Stimulated activated CD4-positive, alpha-beta T cell treated with anti-CD3 and anti-CD28 coated beads, Interleukin-2, amount 100 ng/mL, for 4 hours (primary cell): Measurements from ENCODE around the gene ST14.
"Not testable (repeated sequence)": the region's sequence is repeated elsewhere in the genome, so short reads cannot be mapped to it uniquely, and the experiment has no call there.

Experiments
- DNase-seq: peaks from one replicate; pipeline ENCODE4 v3.0.0-alpha.2; 2020; ENCODE audit warnings: low read depth

ST14 gene

DNA sequence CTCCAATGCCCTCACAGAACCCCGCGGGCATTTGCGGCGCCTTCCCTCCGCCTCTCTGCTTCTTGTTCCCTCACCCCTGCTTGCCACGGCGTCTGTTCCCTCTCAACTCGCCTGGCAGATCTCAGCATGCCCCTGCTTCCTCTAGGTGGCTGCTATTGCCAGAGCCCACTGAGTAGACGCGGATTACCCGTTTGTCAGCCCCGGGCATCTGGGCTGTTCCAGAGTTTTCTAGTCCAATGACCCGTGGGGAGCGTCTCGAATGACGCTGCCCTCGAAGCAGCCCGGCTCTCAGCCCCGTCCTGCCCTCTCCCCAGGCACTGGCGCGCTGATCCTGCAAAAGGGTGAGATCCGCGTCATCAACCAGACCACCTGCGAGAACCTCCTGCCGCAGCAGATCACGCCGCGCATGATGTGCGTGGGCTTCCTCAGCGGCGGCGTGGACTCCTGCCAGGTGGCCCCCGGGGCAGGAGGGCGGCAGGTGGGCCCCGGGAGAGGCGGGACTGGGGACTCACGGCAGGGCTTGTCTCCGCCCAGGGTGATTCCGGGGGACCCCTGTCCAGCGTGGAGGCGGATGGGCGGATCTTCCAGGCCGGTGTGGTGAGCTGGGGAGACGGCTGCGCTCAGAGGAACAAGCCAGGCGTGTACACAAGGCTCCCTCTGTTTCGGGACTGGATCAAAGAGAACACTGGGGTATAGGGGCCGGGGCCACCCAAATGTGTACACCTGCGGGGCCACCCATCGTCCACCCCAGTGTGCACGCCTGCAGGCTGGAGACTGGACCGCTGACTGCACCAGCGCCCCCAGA, 49.7 kb downstream of the ST14 start:
- DNase-seq: no peak

DNA sequence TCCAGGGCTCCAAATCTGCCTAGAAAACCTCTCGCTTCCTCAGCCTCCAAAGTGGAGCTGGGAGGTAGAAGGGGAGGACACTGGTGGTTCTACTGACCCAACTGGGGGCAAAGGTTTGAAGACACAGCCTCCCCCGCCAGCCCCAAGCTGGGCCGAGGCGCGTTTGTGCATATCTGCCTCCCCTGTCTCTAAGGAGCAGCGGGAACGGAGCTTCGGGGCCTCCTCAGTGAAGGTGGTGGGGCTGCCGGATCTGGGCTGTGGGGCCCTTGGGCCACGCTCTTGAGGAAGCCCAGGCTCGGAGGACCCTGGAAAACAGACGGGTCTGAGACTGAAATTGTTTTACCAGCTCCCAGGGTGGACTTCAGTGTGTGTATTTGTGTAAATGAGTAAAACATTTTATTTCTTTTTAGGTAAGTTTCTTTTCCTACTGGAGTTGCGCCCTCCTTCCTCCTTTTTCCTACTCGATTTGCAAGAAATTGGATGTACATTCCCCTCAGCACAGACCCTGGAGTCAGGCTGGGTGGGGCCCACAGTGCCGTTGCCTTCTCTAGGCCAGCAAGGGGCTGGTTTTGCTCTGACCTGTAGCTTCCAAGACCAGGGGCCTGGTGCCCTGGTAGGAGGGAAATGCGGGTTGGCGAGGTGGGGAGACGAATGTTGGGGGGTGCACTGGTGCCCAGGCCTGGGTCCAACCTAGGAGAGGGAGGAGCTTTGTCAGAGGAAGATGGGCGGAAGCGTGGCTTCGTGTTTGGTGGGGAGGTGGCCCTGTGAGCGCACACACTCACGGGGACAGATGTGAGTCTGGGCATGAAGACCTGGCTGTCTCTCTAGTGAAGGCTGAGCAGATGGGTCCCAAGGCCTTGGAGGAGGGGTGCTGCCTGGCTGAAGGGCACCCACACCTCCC, 50.6 kb downstream of the ST14 start:
- no peak for DNase-seq

DNA sequence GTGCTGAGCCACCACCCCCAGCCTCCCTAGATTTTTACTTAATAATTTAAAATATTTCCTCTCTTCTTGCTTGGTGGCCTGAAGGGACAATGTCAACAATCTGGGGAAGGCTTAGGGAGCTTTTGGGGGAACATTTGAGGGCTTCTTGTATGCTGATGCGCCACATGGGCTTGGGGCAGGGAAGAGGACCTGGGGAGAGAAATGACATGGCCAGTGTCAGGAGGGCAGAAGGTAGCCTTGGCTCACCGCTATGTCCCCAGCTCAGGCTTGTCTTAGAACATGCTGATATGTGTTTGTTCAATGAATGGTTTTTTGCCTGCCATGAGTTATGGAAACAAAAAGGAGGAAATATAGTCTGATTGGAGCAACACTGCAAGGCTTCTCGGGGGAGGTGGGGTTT, 51.6 kb downstream of the ST14 start:
- DNase-seq: no peak

DNA sequence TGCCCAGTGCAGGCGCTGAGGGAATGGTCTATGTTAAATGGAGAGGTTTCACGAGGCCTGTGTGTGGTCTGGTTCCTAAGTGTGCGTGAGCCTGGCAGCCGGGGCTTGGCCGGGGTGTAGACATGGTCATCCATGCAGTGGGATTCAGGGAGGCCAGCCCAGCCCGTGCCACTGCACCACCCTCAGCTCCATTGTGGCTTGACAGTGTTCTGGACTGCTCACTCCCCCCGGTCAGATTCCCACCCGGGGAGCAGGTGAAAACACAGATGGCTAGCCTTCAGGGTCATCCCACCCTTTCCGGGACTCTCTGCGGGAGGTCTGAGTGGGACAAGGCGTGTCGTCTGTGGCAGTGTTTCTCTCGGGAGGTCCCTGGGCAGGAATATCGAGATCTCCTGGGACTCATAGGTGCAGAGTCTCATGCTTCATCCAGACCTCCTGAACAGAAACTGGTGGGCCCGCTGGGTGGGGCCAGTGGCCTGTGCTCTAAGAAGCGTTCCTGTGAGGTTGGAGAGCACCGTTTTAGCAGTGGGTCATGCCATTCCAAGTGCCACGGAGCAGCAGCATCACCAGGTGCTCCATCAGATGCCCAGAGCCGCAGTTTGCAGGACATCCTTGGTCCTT, 52.3 kb downstream of the ST14 start:
- no peak for DNase-seq

DNA sequence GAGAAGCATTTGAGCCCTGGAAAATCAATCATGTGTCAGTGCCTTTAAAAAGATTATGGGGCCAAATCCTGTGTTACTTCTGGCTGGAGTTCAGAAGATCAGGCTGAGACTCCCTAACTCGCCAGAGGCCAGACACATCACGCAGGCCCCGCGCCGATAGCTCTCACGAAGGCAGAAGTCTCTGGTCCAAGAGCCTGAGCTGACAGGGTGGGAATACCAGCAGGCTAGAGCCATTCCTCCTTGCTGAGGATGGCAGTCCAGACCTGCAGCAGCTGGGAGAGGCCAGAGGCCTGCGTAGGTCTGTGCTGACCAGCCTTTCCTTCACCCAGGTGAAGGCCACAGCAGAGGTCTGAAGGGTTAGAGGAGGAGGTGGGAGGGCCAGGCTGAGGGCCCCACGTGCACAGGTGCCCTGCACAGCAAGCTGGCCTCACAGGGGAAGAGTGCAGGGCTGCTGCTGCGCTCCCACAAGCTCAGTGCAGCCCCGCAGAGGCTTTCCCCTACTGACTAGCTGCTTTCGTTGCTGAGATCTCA, 52.9 kb downstream of the ST14 start:
- no peak for DNase-seq

DNA sequence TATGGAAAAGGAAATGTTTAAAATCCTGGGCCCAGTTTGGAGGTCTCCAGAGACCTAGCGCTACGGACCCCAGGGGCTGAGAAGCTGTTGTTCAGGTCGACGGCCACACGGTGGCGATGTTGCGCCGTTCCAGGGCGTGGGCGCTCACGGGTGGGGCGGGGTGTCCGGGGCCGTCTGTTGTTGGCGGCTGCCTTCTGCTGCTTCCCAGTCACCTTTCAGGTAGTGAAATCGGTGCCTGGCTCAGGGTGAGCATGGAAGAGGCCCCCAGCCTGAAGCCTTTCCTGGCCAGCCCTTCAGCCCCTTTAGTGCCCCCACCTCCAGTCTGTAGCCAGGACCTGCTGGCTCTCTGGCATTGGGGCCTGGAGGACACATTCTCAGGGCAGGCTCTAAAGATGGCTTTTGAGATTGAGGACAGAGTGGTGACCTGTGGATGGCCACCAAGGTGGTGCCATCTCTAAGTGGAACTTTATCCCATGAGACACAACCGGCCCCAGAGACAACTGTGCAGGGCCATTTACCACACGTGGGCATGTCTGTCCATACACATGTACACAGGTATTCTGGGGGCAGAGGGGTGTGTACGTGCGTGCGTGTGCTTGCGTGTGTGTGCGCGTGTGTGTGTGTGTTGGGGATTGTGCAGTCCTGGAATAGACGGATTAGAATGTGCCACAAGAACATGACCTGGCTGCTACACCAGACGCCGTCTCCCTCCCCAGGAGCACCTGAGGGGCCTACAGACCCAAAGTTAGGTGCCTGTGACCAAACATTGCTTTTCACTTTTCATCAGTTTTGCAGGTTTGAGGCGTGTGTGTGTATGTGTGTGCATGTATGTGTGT, 53.8 kb downstream of the ST14 start:
- peak; percentile 54 for DNase-seq

DNA sequence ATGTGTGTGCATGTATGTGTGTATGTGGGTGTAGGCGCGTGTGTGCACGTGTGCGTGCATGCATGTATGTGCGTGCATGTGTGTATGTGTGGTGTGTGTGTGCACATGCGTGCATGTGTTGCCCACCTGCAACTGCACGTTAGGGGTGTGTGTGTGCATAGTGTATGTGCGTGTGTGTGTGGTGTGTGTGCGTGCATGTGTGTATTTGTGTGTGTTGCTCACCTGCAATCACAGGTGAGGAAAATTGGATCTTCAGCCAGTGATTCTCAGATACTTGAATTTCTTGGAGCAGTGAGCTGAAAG, 54.3 kb downstream of the ST14 start:
- no peak for DNase-seq

DNA sequence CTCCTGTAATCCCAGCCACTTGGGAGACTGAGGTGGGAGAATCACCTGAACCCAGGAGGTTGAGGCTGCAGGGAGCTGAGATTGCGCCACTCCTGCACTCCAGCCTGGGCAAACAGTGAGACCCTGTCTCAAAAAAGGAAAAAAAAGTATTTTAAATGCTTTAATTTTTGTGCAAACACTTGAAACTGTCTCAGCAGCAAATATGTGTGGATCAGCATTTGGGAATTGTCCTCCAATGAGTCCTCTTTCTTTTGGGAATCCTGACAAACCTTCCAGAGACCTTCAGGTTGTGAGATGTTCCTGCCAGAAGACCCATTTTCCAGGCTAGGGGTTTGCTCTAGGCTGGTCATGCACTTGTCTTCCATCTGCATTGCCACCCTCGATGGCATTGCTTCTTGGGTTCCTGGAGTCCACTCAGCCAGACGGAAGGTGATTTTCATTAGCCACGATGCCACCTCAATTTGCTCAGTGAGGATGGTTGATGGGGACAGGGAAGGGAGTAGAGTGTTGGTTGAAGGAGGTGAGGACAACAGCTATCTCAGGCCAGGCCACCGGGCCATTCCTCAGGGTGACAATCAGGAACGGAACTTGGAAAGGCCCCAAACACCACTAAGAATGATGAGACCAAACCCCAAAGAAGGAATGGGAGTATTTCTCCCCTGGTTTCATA, 55.4 kb downstream of the ST14 start:
- no peak for DNase-seq

DNA sequence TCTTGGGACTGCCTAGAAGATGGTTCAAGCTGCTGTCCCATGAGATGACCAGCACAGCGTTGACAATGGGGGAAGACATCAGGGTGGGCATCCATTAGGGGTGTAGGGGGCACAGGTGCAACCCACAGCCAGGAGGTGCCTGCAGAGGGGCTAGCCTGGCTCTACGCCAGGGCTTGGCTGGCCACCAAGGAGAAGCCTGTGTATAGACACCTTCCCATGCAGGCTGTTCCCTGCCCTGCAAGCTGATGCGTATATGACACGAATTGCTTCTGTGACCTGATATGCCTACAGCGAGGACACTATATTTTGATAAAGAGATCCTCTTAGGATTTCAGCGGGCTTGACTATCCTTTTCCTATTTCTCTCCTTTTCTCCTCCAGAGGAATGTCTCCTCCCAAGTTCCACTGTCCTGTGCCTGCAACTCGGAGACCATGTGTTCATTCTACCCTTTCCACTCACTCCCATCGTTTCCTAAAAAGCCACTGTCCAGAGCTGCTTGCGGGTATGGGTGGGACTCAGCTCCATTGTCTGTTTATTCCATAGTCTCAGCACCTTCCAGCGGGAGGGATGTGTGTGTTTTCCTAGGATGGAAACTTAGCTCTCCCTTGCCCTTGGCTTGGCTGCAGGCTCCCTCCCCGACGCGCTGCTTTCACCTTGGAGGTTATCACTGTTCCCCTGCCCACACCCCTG, 56.1 kb downstream of the ST14 start:
- no peak for DNase-seq

DNA sequence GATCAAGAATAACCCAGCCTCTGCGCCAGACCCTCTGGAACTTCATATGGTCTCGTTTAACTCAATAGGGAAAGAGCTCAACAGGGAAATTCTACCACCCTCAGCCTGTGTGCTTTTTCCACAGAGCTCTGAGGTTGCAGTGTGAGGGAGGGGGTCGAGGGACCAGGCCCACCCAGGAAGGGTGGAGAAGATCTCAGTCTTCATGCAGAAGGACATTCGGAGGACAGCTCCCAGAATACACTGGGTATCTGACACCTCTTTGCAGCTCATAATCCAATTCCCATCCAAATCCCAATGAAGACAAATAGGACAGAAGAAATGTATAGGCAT, 56.6 kb downstream of the ST14 start:
- DNase-seq: no peak

DNA sequence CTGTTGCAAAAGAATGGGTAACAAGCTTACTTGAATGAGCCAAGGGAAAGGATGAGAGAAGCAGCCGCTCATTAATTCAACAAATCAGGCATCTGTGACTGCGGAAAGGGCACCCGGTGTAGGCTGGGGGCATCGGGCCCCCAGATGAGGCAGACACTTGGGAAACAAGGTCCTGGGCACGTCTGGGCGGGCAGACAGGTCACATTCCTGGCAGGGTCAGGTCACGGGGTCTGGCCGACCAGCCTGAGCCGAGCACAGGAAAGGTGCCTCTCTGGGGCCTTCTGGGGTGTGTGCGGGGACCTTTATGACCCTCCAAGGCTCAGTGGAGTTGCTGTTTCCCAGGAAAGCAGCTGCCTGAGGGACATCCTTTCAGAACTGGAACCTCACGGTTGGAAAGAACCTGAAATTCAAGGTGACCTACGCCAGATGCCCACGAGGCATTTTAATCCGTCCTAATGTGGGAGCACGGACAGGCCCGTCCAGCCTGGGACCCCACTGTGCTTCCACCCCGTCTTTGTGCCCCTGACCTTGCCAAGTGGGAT, 57.1 kb downstream of the ST14 start:
- DNase-seq: no peak

DNA sequence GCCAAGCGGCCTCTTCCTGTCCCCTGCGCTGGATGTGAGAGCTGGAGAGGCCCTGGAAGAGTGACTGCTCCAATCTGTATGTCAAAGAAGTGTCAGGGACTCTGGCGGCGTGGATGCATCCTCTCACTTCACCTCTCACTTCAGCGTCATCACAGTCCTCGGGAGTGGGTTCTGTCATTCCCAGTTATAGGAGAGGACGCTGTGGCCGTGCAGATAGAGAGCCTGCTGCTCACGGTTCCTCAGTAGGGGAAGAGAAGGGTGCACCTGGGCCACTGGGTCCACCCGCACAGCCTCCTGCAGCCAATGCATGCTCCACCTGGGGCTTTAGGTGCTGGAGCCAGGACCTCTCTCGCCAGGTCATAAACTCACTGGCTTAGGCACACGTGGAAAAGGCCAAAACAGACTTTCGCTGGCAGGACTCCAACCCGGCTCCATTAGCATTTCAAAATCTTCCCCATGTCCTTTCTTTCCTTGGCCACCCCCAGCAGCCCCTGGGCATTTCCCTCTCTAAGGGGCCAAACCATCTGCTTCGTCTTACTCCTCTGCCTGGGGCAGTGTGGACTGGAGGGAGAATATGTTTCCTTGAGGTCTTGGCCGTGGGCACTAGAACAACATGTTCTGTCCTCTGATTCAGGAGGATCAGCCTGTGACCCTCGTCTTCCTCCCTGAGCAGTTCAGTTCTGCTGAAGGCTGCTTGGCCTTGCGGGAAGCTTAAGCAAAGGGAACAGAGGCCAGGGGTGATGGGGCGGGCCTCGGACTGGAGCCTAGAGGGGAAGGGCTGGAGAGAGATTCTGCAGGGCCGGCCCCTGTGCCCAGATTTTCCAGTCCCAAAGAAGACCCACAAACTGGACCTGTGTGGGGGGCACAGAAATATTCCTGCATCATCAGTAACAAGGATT, 57.8 kb downstream of the ST14 start:
- DNase-seq: no peak

DNA sequence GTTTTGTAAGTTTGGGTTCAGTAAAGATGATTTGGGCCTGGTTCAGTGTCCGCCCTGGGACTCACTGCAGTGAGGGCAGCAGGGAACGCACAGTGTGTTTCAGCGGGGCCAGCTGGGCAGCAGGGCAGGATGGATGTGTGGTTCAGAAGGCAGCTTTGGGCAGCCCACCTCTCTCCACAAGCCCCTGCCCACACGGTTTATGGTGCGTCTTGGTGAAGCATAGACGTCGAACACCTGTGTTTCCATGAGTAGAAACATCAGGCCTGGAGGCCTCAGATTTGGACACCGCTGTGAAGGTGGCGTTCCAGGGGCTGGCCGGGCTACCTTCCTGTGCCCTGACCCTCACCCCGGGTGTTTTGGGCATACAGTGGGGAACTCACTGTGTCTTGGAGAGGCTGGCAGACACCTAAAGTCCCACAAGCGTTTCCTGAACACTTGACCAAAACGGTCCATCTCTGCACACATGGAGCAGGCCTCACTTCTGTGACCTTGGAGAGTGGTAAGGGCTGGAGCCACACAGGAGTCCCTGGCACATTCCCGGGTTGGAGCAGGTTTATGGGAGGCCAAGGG, 59.0 kb downstream of the ST14 start:
- DNase-seq: no peak

DNA sequence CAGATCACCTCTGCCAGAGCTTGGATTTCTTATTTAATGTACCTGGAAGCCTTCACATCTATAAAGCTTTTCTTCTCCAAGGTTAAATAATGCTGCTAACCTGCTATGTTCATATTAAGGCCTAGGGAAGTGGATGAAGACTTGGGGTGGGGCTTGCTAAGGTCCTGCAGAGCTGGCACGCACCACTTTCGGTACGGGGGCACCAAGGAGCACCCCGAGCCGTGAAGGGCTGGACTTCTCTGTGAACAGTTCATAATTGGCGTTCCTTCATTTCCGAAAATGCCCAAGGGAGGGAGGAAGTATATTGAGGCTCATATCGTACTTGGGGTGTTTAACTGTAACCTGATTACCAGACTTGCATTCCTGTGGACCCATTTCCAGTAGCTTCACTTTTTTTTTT, 59.6 kb downstream of the ST14 start:
- no peak for DNase-seq

DNA sequence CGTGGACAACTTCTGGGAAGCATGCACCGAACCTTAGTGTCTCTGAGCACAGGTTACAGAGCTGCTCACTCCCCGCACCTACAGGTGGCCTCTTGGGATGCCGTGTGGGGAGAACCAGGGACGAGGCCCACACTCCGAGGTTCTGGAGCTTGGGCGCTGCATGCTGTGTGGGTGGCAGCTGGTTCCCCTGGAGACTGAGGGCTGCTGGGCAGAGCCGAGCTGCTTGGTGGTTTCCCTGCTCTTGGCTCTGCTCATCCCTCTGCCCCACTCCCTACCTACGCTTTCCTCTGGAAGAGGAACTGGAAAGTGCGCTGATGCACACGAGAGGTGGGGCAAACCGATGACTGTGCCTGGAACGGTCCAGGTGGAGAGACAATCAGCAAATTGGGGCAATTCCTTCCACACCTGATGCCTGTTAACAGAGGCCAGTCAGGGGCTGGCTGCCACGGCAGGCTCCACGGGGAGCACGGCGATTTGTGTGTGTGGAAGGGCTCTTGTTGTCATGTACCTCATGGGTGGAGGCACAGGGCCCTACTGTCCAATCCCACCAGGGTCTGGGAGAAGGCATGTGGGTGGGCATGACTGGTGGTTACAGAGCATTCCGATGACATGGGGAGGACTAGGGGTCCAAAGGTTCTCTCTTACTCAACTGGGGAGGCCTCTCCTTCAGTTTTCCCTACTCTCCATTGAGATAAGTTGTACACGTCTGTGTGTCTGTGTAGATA, 60.9 kb downstream of the ST14 start:
- DNase-seq: no peak

DNA sequence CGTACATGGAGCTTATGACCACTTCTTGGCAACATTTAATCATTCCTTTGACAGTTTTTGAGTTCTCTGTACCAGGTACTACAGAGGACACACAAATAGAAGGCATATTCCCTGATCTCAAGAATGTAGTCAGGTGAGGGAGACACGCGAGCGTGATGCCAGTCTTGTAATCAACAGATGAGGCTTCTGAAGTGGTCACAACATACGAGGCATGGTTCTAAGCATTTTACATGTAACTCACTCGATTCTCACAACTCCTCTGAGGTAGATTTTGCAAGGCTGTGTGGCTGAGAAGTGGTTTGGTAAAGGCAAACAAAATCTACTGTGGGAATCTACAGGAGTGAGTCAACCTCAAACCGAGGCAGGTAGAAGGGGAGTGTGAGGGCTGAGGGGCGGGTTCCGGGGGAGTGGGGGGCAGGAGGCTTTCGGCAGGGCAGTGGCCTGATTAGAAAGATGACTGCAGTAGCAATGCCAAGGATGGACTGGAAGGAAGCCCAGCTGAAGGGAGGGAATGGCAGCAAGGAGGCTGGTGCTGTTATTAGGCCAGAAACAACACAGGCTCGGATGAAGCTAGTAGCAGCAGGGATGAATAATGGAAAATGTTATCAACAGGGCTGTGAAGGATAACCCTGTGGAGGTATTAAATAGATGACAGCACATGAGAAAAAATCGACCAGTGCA, 63.8 kb downstream of the ST14 start:
- DNase-seq: no peak

DNA sequence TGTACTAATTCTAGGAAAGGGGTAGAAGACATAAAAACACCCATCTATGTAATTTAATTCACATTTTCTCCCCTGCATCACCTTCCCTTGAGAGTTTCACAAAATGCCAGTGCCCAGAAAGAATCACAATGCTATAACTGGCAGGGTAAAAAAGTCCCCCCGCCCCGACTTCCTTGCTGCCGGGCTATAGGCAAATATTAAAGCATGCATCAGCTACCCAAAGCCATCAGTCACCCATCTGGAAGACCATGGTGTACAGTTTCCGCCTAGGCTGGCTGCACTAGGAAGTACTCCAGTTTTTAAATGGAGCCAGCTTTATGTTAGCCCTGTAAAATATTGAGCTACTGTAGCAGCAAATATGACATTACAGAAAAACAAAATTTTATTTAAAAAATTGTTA, 67.8 kb downstream of the ST14 start:
- DNase-seq: no peak

DNA sequence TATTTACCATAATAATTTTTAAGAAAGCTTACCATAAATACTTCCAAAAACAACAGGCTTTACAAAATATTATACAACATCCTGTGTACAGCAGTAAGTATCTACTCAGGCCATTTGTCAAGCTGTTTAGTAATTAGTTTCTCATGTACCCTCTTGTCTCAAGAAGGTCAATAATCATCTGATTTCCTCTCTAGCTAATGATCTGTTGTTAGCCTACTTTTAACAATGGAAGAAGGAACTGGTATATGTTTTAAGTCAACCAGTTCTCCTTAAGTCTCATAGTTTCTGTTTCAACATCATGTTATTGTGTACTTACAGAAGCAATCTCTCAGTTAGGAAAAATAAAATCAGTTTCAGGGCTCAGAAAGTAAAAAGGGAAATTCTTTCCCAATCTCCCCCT, 73.9 kb downstream of the ST14 start:
- DNase-seq: not testable (repeated sequence)
